Measurements from ENCODE around the gene AP1M1. TPM values are rescaled to one million over a fixed set of nuclear protein-coding genes. Genes with fewer than 3 reads are reported as not detected.
"Not testable (repeated sequence)": the region's sequence is repeated elsewhere in the genome, so short reads cannot be mapped to it uniquely, and the experiment has no call there.

Gene AP1M1
- polyA plus RNA-seq, 2 donors: 16.7 to 29.9 TPM

GRCh38 chr19:16160943-16161560 lies 36.7 kb upstream of the AP1M1 start:
- Histone ChIP-seq H3K9me3 (ENCODE audit: control insufficient read depth in 2 of 2, insufficient read depth in 1 of 2, low read depth in 1 of 2, low read length in 1 of 2) (no peaks in the 10 kb centered on the region), H3K27ac (ENCODE audit: low read depth in 2 of 2, low read length in 1 of 2) (peak overlapping the region in 1 of 2 donors; percentile 61), H3K4me3 (ENCODE audit: low read depth in 1 of 2, low read length in 2 of 2) (no peak overlapping the region), H3K4me1 (ENCODE audit: control insufficient read depth in 2 of 2, insufficient read depth in 2 of 2, low read length in 1 of 2) (no peaks in the 10 kb centered on the region), H3K27me3 (ENCODE audit: control insufficient read depth in 1 of 2, insufficient read depth in 2 of 2, low read length in 2 of 2) (no peaks in the 10 kb centered on the region), H3K36me3 (ENCODE audit: control insufficient read depth in 2 of 2, insufficient read depth in 2 of 2, low read length in 1 of 2) (no peaks in the 10 kb centered on the region)
- 62 to 64% methylated on average over 14 of the region's 14 CpGs for WGBS, 2 donors

GRCh38 chr19:16161840-16162239 lies 35.9 kb upstream of the AP1M1 start:
- WGBS, 2 donors: 52 to 60% methylated on average over 3 of the region's 3 CpGs
- H3K27ac ChIP-seq (ENCODE audit: low read depth in 2 of 2, low read length in 1 of 2): no peak overlapping the region
- no peaks in the 10 kb centered on the region for H3K4me1 ChIP-seq (ENCODE audit: control insufficient read depth in 2 of 2, insufficient read depth in 2 of 2, low read length in 1 of 2)
- H3K27me3 ChIP-seq (ENCODE audit: control insufficient read depth in 1 of 2, insufficient read depth in 2 of 2, low read length in 2 of 2): no peaks in the 10 kb centered on the region
- no peaks in the 10 kb centered on the region for H3K9me3 ChIP-seq (ENCODE audit: control insufficient read depth in 2 of 2, insufficient read depth in 1 of 2, low read depth in 1 of 2, low read length in 1 of 2)
- H3K4me3 ChIP-seq (ENCODE audit: low read depth in 1 of 2, low read length in 2 of 2): no peak overlapping the region
- H3K36me3 ChIP-seq (ENCODE audit: control insufficient read depth in 2 of 2, insufficient read depth in 2 of 2, low read length in 1 of 2): no peaks in the 10 kb centered on the region

- no peaks in the 10 kb centered on the region for H3K36me3 ChIP-seq (ENCODE audit: control insufficient read depth in 2 of 2, insufficient read depth in 2 of 2, low read length in 1 of 2)
- 83% methylated on average over 13 of the region's 13 CpGs for WGBS, 2 donors
- no peaks in the 10 kb centered on the region for H3K27me3 ChIP-seq (ENCODE audit: control insufficient read depth in 1 of 2, insufficient read depth in 2 of 2, low read length in 2 of 2)
- no peaks in the 10 kb centered on the region for H3K4me1 ChIP-seq (ENCODE audit: control insufficient read depth in 2 of 2, insufficient read depth in 2 of 2, low read length in 1 of 2)
- no peak overlapping the region for H3K27ac ChIP-seq (ENCODE audit: low read depth in 2 of 2, low read length in 1 of 2)
- no peak overlapping the region for H3K4me3 ChIP-seq (ENCODE audit: low read depth in 1 of 2, low read length in 2 of 2)
- H3K9me3 ChIP-seq (ENCODE audit: control insufficient read depth in 2 of 2, insufficient read depth in 1 of 2, low read depth in 1 of 2, low read length in 1 of 2): no peaks in the 10 kb centered on the region
These were observed 33.4 kb upstream of the AP1M1 start for GRCh38 chr19:16164222-16164890.

- H3K36me3 ChIP-seq (ENCODE audit: control insufficient read depth in 2 of 2, insufficient read depth in 2 of 2, low read length in 1 of 2): no peaks in the 10 kb centered on the region
- H3K4me1 ChIP-seq (ENCODE audit: control insufficient read depth in 2 of 2, insufficient read depth in 2 of 2, low read length in 1 of 2): no peaks in the 10 kb centered on the region
- 95 to 96% methylated on average over 1 of the region's 1 CpG for WGBS, 2 donors
- no peak overlapping the region for H3K27ac ChIP-seq (ENCODE audit: low read depth in 2 of 2, low read length in 1 of 2)
- H3K4me3 ChIP-seq (ENCODE audit: low read depth in 1 of 2, low read length in 2 of 2): no peak overlapping the region
- no peaks in the 10 kb centered on the region for H3K27me3 ChIP-seq (ENCODE audit: control insufficient read depth in 1 of 2, insufficient read depth in 2 of 2, low read length in 2 of 2)
- H3K9me3 ChIP-seq (ENCODE audit: control insufficient read depth in 2 of 2, insufficient read depth in 1 of 2, low read depth in 1 of 2, low read length in 1 of 2): no peaks in the 10 kb centered on the region
These were observed 31.3 kb upstream of the AP1M1 start for GRCh38 chr19:16166417-16166816.

- Histone ChIP-seq H3K9me3 (ENCODE audit: control insufficient read depth in 2 of 2, insufficient read depth in 1 of 2, low read depth in 1 of 2, low read length in 1 of 2) (no peaks in the 10 kb centered on the region), H3K36me3 (ENCODE audit: control insufficient read depth in 2 of 2, insufficient read depth in 2 of 2, low read length in 1 of 2) (no peaks in the 10 kb centered on the region), H3K4me1 (ENCODE audit: control insufficient read depth in 2 of 2, insufficient read depth in 2 of 2, low read length in 1 of 2) (no peaks in the 10 kb centered on the region), H3K4me3 (ENCODE audit: low read depth in 1 of 2, low read length in 2 of 2) (no peak overlapping the region), H3K27me3 (ENCODE audit: control insufficient read depth in 1 of 2, insufficient read depth in 2 of 2, low read length in 2 of 2) (no peaks in the 10 kb centered on the region), H3K27ac (ENCODE audit: low read depth in 2 of 2, low read length in 1 of 2) (no peak overlapping the region)
- 69 to 78% methylated on average over 5 of the region's 5 CpGs for WGBS, 2 donors
These were observed 30.7 kb upstream of the AP1M1 start for GRCh38 chr19:16167055-16167454.

- Histone ChIP-seq H3K4me1 (ENCODE audit: control insufficient read depth in 2 of 2, insufficient read depth in 2 of 2, low read length in 1 of 2) (peaks cover 0 to 5% of the 10 kb centered on the region in 2 donors), H3K36me3 (ENCODE audit: control insufficient read depth in 2 of 2, insufficient read depth in 2 of 2, low read length in 1 of 2) (no peaks in the 10 kb centered on the region), H3K4me3 (ENCODE audit: low read depth in 1 of 2, low read length in 2 of 2) (no peak overlapping the region), H3K27me3 (ENCODE audit: control insufficient read depth in 1 of 2, insufficient read depth in 2 of 2, low read length in 2 of 2) (no peaks in the 10 kb centered on the region), H3K9me3 (ENCODE audit: control insufficient read depth in 2 of 2, insufficient read depth in 1 of 2, low read depth in 1 of 2, low read length in 1 of 2) (no peaks in the 10 kb centered on the region), H3K27ac (ENCODE audit: low read depth in 2 of 2, low read length in 1 of 2) (no peak overlapping the region)
- 55 to 56% methylated on average over 2 of the region's 2 CpGs for WGBS, 2 donors
These were observed 29.1 kb upstream of the AP1M1 start for GRCh38 chr19:16168465-16169081.

GRCh38 chr19:16170134-16170533 lies 27.6 kb upstream of the AP1M1 start:
- Histone ChIP-seq H3K9me3 (ENCODE audit: control insufficient read depth in 2 of 2, insufficient read depth in 1 of 2, low read depth in 1 of 2, low read length in 1 of 2) (peaks cover 1 to 2% of the 10 kb centered on the region in 2 donors), H3K36me3 (ENCODE audit: control insufficient read depth in 2 of 2, insufficient read depth in 2 of 2, low read length in 1 of 2) (no peaks in the 10 kb centered on the region), H3K27me3 (ENCODE audit: control insufficient read depth in 1 of 2, insufficient read depth in 2 of 2, low read length in 2 of 2) (no peaks in the 10 kb centered on the region), H3K27ac (ENCODE audit: low read depth in 2 of 2, low read length in 1 of 2) (no peak overlapping the region), H3K4me1 (ENCODE audit: control insufficient read depth in 2 of 2, insufficient read depth in 2 of 2, low read length in 1 of 2) (peaks cover 0 to 5% of the 10 kb centered on the region in 2 donors), H3K4me3 (ENCODE audit: low read depth in 1 of 2, low read length in 2 of 2) (no peak overlapping the region)
- WGBS, 2 donors: 73 to 80% methylated on average over 1 of the region's 1 CpG

- Histone ChIP-seq H3K9me3 (ENCODE audit: control insufficient read depth in 2 of 2, insufficient read depth in 1 of 2, low read depth in 1 of 2, low read length in 1 of 2) (peaks cover 4 to 6% of the 10 kb centered on the region in 2 donors), H3K36me3 (ENCODE audit: control insufficient read depth in 2 of 2, insufficient read depth in 2 of 2, low read length in 1 of 2) (no peaks in the 10 kb centered on the region), H3K27ac (ENCODE audit: low read depth in 2 of 2, low read length in 1 of 2) (no peak overlapping the region), H3K4me1 (ENCODE audit: control insufficient read depth in 2 of 2, insufficient read depth in 2 of 2, low read length in 1 of 2) (peaks cover 0 to 5% of the 10 kb centered on the region in 2 donors), H3K27me3 (ENCODE audit: control insufficient read depth in 1 of 2, insufficient read depth in 2 of 2, low read length in 2 of 2) (no peaks in the 10 kb centered on the region), H3K4me3 (ENCODE audit: low read depth in 1 of 2, low read length in 2 of 2) (no peak overlapping the region)
- 55 to 62% methylated on average over 2 of the region's 2 CpGs for WGBS, 2 donors
These were observed 21.8 kb upstream of the AP1M1 start for GRCh38 chr19:16175954-16176353.

- H3K4me3 ChIP-seq (ENCODE audit: low read depth in 1 of 2, low read length in 2 of 2); H3K27me3 ChIP-seq (ENCODE audit: control insufficient read depth in 1 of 2, insufficient read depth in 2 of 2, low read length in 2 of 2); H3K27ac ChIP-seq (ENCODE audit: low read depth in 2 of 2, low read length in 1 of 2); H3K9me3 ChIP-seq (ENCODE audit: control insufficient read depth in 2 of 2, insufficient read depth in 1 of 2, low read depth in 1 of 2, low read length in 1 of 2); H3K4me1 ChIP-seq (ENCODE audit: control insufficient read depth in 2 of 2, insufficient read depth in 2 of 2, low read length in 1 of 2); H3K36me3 ChIP-seq (ENCODE audit: control insufficient read depth in 2 of 2, insufficient read depth in 2 of 2, low read length in 1 of 2): not testable (repeated sequence)
- 84 to 90% methylated on average over 5 of the region's 5 CpGs for WGBS, 2 donors
These were observed 18.8 kb upstream of the AP1M1 start for GRCh38 chr19:16178866-16179265.
